ENCODE data around the gene COG5. TPM values are rescaled to one million over a fixed set of nuclear protein-coding genes. Genes with fewer than 3 reads are reported as not detected.

The COG5 gene
- total and polyA plus RNA-seq, 2 of the 4 experiments (the other 2 are of a cell fraction): 18.5 to 27.4 TPM

- H3K79me1 ChIP-seq (ENCODE audit: low read depth in 1 of 2, low read length in 2 of 2): peaks cover 0 to 3% of the 10 kb centered on the region in 2 experiments; a peak in 1 of 4 replicates
- H3K56ac ChIP-seq (ENCODE audit: extremely low read depth, insufficient read depth, low read length): no peak overlapping the region
- intact Hi-C loops (cut with micrococcal nuclease): no loop called here
- CTCF ChIA-PET: no interaction called here
- dilution Hi-C loops (cut with HindIII; ENCODE audit: low sequenced_read_pairs, unreplicated experiment): no loop called here
- H3K14ac ChIP-seq (replicated peaks; ENCODE audit: low read depth, low read length): no peak overlapping the region
- H2AK9ac ChIP-seq (replicated peaks; ENCODE audit: low read depth, low read length, poor library complexity): no peak overlapping the region
- no peaks in the 10 kb centered on the region for H3K27me3 ChIP-seq (ENCODE audit: control insufficient read depth, insufficient read depth, low read length)
- H2BK120ac ChIP-seq (ENCODE audit: low read depth, low read length): no peak overlapping the region
- no peaks in the 10 kb centered on the region for H3K36me3 ChIP-seq (ENCODE audit: control insufficient read depth, insufficient read depth, low read length)
- ATAC-seq (ENCODE audit: low read depth) (peak; percentile 37), DNase-seq (peak; percentile 76)
- no peak overlapping the region for H2BK15ac ChIP-seq (ENCODE audit: low read depth, low read length)
- no peak overlapping the region for H3K18ac ChIP-seq (ENCODE audit: low read depth, low read length)
- H3K9me3 ChIP-seq (ENCODE audit: control insufficient read depth, insufficient read depth, low read length): no peaks in the 10 kb centered on the region
- no peak overlapping the region for H3K23ac ChIP-seq (ENCODE audit: low read depth, low read length)
- no peaks in the 10 kb centered on the region for H4K20me1 ChIP-seq (ENCODE audit: insufficient read depth, low read length)
- no peak overlapping the region for H3K4ac ChIP-seq (ENCODE audit: low read depth, low read length)
- TF ChIP-seq ELK1 (IDR thresholded peaks at IDR 0.05; ENCODE audit: borderline replicate concordance, low read depth, low read length): no peak
- no peak for TF ChIP-seq CHD1 (IDR thresholded peaks at IDR 0.05; ENCODE audit: low read depth, low read length)
- no peak for TF ChIP-seq BHLHE40 (IDR thresholded peaks at IDR 0.05; ENCODE audit: low read depth, low read length)
- no peak for TF ChIP-seq NFE2L2 (IDR thresholded peaks at IDR 0.05; ENCODE audit: low read depth, low read length)
- TF ChIP-seq CEBPB (IDR thresholded peaks at IDR 0.05; ENCODE audit: low read depth, low read length): no peak
- TF ChIP-seq RCOR1 (IDR thresholded peaks at IDR 0.05; ENCODE audit: insufficient replicate concordance, low read length): no peak
- no peak for TF ChIP-seq MAFK (IDR thresholded peaks at IDR 0.05; ENCODE audit: low read depth, low read length)
- TF ChIP-seq RFX5 (IDR thresholded peaks at IDR 0.05; ENCODE audit: low read depth, low read length): no peak
- no peak for TF ChIP-seq SMC3 (IDR thresholded peaks at IDR 0.05; ENCODE audit: low read depth, low read length)
- TF ChIP-seq MXI1 (IDR thresholded peaks at IDR 0.05; ENCODE audit: borderline replicate concordance, low read depth, low read length): no peak
- TF ChIP-seq CTCF (conservative IDR thresholded peaks at IDR 0.05; ENCODE audit: low read depth, low read length): no peak
- TF ChIP-seq MAZ (IDR thresholded peaks at IDR 0.05; ENCODE audit: borderline replicate concordance, low read depth, low read length): no peak
- TF ChIP-seq RAD21 (IDR thresholded peaks at IDR 0.05; ENCODE audit: low read length): no peak
- in situ Hi-C loops (cut with MboI; ENCODE audit: low sequenced_read_pairs): no loop called here
- H2AK5ac ChIP-seq (ENCODE audit: low read depth, low read length): no peak overlapping the region
- H3K4me3 ChIP-seq (ENCODE audit: insufficient read depth, low read depth, low read length): no peak overlapping the region
- POLR2A ChIA-PET (ENCODE audit: unreplicated experiment): no interaction called here
- H4K91ac ChIP-seq (ENCODE audit: insufficient read depth, low read depth, low read length): no peak overlapping the region
- no peak overlapping the region for H2AFZ ChIP-seq (replicated peaks; ENCODE audit: low read length, poor library complexity)
- no peak overlapping the region for H2BK5ac ChIP-seq (ENCODE audit: low read depth, low read length, poor library complexity, severe bottlenecking)
- no peak overlapping the region for H3K4me2 ChIP-seq (ENCODE audit: low read depth, low read length)
- WGBS, 2 experiments (ENCODE audit: extremely low coverage in 2 of 2, insufficient read length in 1 of 2): 0% methylated on average over 1 of the region's 4 CpGs; no CpG with 5 or more reads in 1 of the 2 experiments
- H3K4me1 ChIP-seq (ENCODE audit: control insufficient read depth, insufficient read depth, low read length): no peaks in the 10 kb centered on the region
- H4K5ac ChIP-seq (ENCODE audit: low read depth, low read length): no peak overlapping the region
- H3K27ac ChIP-seq (ENCODE audit: insufficient read depth, low read length): no peak overlapping the region
- no peak overlapping the region for H3K9ac ChIP-seq (ENCODE audit: low read depth, low read length)
- no TSS peak for BruUV-seq (replicated peaks)
- no peak overlapping the region for H4K8ac ChIP-seq (ENCODE audit: low read depth in 2 of 2, low read length in 2 of 2)
- peaks cover 3% of the 10 kb centered on the region; the same call in 1 of the 2 replicates for H3K9me1 ChIP-seq (ENCODE audit: insufficient read depth, low read length)
- no peak overlapping the region for H2BK20ac ChIP-seq (ENCODE audit: low read depth, low read length)
Measured at GRCh38 chr7:107312418-107312817, 251.3 kb downstream of the COG5 start.

Data from IMR-90 (cell line).